ENCODE results near the gene ADD3. TPM values are rescaled to one million over a fixed set of nuclear protein-coding genes. Genes with fewer than 3 reads are reported as not detected.

The ADD3 gene
- polyA plus RNA-seq, 3 donors = 94.8 to 126 (median 111) TPM

DNA sequence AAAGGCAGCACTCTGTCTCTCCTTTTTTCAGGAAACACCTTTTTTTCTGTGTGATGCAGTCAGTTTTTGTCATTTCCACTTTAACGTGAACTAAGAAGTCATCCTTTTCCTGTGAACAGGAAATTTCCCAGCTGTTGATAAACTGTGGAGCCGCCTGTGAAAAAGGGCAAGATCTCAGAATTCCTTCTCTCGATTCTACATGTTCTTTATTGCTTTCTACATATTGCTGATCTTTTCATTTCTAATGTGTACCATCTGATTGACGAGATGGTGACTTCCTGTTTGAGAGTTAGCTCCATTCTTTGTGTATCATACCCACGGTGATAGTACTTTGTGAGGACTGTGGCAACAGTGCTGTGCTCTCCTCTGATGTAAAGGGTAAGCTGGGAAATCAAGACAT lies 50.4 kb downstream of the ADD3 start:
- DNase-seq = peak in 2 of 3 donors; percentile 7 to 19
- Histone ChIP-seq H4K20me1 (ENCODE audit: insufficient read depth, low read length) (no peaks in the 10 kb centered on the region), H3K27ac (ENCODE audit: low read depth in 1 of 2, low read length in 2 of 2) (peak overlapping the region in 1 of 2 donors; percentile 66), H3K9me3 (replicated peaks in 1 of 2; ENCODE audit: control insufficient read depth in 1 of 2, insufficient read depth in 1 of 2, low read length in 2 of 2) (no peaks in the 10 kb centered on the region), H2AFZ (ENCODE audit: insufficient read depth, low read depth, low read length, poor library complexity, severe bottlenecking) (peak overlapping the region; percentile 58), H3K9ac (ENCODE audit: insufficient read depth, low read length, poor library complexity, severe bottlenecking) (peak overlapping the region; percentile 9), H3K4me3 (replicated peaks in 1 of 3; ENCODE audit: low read depth in 2 of 3, low read length in 3 of 3) (peak overlapping the region; percentile 1 to 73 (median 63)), H3K36me3 (replicated peaks in 1 of 2; ENCODE audit: control insufficient read depth in 1 of 2, insufficient read depth in 2 of 2, low read length in 2 of 2) (no peaks in the 10 kb centered on the region), H3K79me2 (ENCODE audit: insufficient read depth, low read length) (peaks cover 97% of the 10 kb centered on the region), H3K27me3 (ENCODE audit: control insufficient read depth in 2 of 2, insufficient read depth in 2 of 2, low read length in 2 of 2) (no peaks in the 10 kb centered on the region), H3K4me2 (replicated peaks; ENCODE audit: extremely low read depth, low read length, poor library complexity, severe bottlenecking) (peak overlapping the region; percentile 49), H3K4me1 (ENCODE audit: control insufficient read depth in 1 of 2, insufficient read depth in 2 of 2, low read length in 2 of 2) (peaks cover 7 to 18% of the 10 kb centered on the region in 2 donors)
- intact Hi-C loops (cut with micrococcal nuclease) = no loop called here
- Mint-ChIP-seq H3K9me3 (no peaks in the 10 kb centered on the region), H3K4me3 (peak overlapping the region; percentile 37 to 85), H3K27me3 (ENCODE audit: low read depth in 3 of 3) (peaks cover 0 to 3% (median 0%) of the 10 kb centered on the region in 3 donors), H3K4me1 (peaks cover 35% of the 10 kb centered on the region), H3K27ac (peak overlapping the region; percentile 13 to 78 (median 61)), H3K36me3 (peaks cover 4 to 7% of the 10 kb centered on the region in 2 donors)
- TF ChIP-seq, protein P1, sequence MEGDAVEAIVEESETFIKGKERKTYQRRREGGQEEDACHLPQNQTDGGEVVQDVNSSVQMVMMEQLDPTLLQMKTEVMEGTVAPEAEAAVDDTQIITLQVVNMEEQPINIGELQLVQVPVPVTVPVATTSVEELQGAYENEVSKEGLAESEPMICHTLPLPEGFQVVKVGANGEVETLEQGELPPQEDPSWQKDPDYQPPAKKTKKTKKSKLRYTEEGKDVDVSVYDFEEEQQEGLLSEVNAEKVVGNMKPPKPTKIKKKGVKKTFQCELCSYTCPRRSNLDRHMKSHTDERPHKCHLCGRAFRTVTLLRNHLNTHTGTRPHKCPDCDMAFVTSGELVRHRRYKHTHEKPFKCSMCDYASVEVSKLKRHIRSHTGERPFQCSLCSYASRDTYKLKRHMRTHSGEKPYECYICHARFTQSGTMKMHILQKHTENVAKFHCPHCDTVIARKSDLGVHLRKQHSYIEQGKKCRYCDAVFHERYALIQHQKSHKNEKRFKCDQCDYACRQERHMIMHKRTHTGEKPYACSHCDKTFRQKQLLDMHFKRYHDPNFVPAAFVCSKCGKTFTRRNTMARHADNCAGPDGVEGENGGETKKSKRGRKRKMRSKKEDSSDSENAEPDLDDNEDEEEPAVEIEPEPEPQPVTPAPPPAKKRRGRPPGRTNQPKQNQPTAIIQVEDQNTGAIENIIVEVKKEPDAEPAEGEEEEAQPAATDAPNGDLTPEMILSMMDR (IDR thresholded peaks at IDR 0.05) = no peak
- WGBS (ENCODE audit: insufficient coverage) = 0% methylated on average over 1 of the region's 5 CpGs

DNA sequence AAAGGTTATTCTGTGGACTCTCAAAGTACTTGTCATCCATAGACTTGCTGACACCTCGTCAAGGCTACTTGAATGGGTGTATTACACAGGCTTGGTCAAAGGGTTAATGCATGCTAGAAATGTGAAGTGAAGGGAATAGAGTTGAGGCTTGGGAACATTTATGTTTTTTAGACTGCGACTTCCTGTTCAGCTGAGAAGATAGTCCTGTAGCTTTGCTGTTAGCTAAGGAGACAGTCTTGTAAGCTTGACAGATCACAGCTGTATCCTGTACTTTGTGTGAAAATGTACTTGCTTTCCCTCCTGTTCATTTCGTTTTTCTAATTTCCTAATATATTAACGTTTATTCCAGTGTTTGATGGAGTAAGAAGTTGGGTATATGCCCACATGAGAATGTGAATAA lies 52.1 kb downstream of the ADD3 start:
- H3K36me3 Mint-ChIP-seq = peaks cover 4 to 5% of the 10 kb centered on the region in 2 donors
- intact Hi-C loops (cut with micrococcal nuclease) = no loop called here
- no peak for DNase-seq
- peaks cover 7 to 18% of the 10 kb centered on the region in 2 donors for H3K4me1 ChIP-seq (ENCODE audit: control insufficient read depth in 1 of 2, insufficient read depth in 2 of 2, low read length in 2 of 2)
- TF ChIP-seq, protein P1 (IDR thresholded peaks at IDR 0.05) = no peak
- H3K79me2 ChIP-seq (ENCODE audit: insufficient read depth, low read length) = peaks cover 94% of the 10 kb centered on the region
- H3K4me3 ChIP-seq (replicated peaks in 1 of 3; ENCODE audit: low read depth in 2 of 3, low read length in 3 of 3) = no peak overlapping the region
- H2AFZ ChIP-seq (ENCODE audit: insufficient read depth, low read depth, low read length, poor library complexity, severe bottlenecking) = no peak overlapping the region
- H3K9ac ChIP-seq (ENCODE audit: insufficient read depth, low read length, poor library complexity, severe bottlenecking) = no peak overlapping the region
- H3K4me2 ChIP-seq (replicated peaks; ENCODE audit: extremely low read depth, low read length, poor library complexity, severe bottlenecking) = no peak overlapping the region
- H3K9me3 ChIP-seq (replicated peaks in 1 of 2; ENCODE audit: control insufficient read depth in 1 of 2, insufficient read depth in 1 of 2, low read length in 2 of 2) = no peaks in the 10 kb centered on the region
- peak overlapping the region in 1 of 7 donors; percentile 6 for H3K27ac Mint-ChIP-seq
- WGBS (ENCODE audit: insufficient coverage) = 65% methylated on average over 2 of the region's 4 CpGs
- H3K27me3 ChIP-seq (ENCODE audit: control insufficient read depth in 2 of 2, insufficient read depth in 2 of 2, low read length in 2 of 2) = no peaks in the 10 kb centered on the region
- H3K4me1 Mint-ChIP-seq = peaks cover 41% of the 10 kb centered on the region
- no peaks in the 10 kb centered on the region for H3K9me3 Mint-ChIP-seq
- no peaks in the 10 kb centered on the region for H3K36me3 ChIP-seq (replicated peaks in 1 of 2; ENCODE audit: control insufficient read depth in 1 of 2, insufficient read depth in 2 of 2, low read length in 2 of 2)
- H3K27ac ChIP-seq (ENCODE audit: low read depth in 1 of 2, low read length in 2 of 2) = no peak overlapping the region
- H3K4me3 Mint-ChIP-seq = no peak overlapping the region
- no peaks in the 10 kb centered on the region for H4K20me1 ChIP-seq (ENCODE audit: insufficient read depth, low read length)
- H3K27me3 Mint-ChIP-seq (ENCODE audit: low read depth in 3 of 3) = peaks cover 0 to 3% (median 0%) of the 10 kb centered on the region in 3 donors

All from CD14-positive monocyte (primary cell).